GM12891 (cell line): ENCODE measurements around the gene CTRB1.

Source experiments
- POLR2A ChIP-seq: IDR thresholded peaks from 2 replicates; pipeline ENCODE4 v1.6.1; 2011; ENCODE audit warnings: low read depth, low read length, control low read depth
- POLR2AphosphoS5 ChIP-seq: IDR thresholded peaks from 2 replicates; pipeline ENCODE4 v1.6.1; 2011; ENCODE audit warnings: low read depth, low read length, control low read depth

- TF ChIP-seq POLR2AphosphoS5, result no peak
- TF ChIP-seq POLR2A, result no peak
Observed at GRCh38 chr16:75208861-75209505, 9.8 kb upstream of the CTRB1 start.
